ENCODE results near the gene NPBWR2.

Gene NPBWR2

GRCh38 chr20:64106435-64106961, 867 bp downstream of the NPBWR2 start:
- CTCF ChIA-PET = interaction anchor here (0.6 kb wide), 1 partner anchor 87 kb away, joined by 3 read pairs; no protein-coding TSS in a partner anchor
- Histone ChIP-seq H3K4me3 (ENCODE audit: low read depth, low read length) (no peak overlapping the region), H3K4me1 (ENCODE audit: control insufficient read depth, insufficient read depth, low read length) (no peaks in the 10 kb centered on the region), H3K9me3 (ENCODE audit: control insufficient read depth, insufficient read depth, low read depth, low read length) (no peaks in the 10 kb centered on the region), H3K27ac (ENCODE audit: extremely low read depth, low read depth, low read length) (no peak overlapping the region), H3K36me3 (ENCODE audit: control insufficient read depth in 2 of 2, insufficient read depth in 1 of 2, low read length in 2 of 2) (no peaks in the 10 kb centered on the region)
- TF ChIP-seq ZNF624 (tag by site-specific recombination; IDR thresholded peaks at IDR 0.05) (no peak), ZNF26 (tag by site-specific recombination; IDR thresholded peaks at IDR 0.05) (no peak), ZBTB10 (tag by site-specific recombination; IDR thresholded peaks at IDR 0.05) (no peak), RBAK (tag by site-specific recombination; IDR thresholded peaks at IDR 0.05) (no peak), CTCF (tag by site-specific recombination; IDR thresholded peaks at IDR 0.05) (no peak), ZNF585B (tag by site-specific recombination; IDR thresholded peaks at IDR 0.05) (no peak), ZSCAN23 (tag by site-specific recombination; IDR thresholded peaks at IDR 0.05) (no peak), WT1 (tag by site-specific recombination; IDR thresholded peaks at IDR 0.05) (no peak), KLF10 (tag by site-specific recombination; IDR thresholded peaks at IDR 0.05) (no peak), ZNF704 (tag by site-specific recombination; IDR thresholded peaks at IDR 0.05) (no peak), KLF17 (tag by site-specific recombination; IDR thresholded peaks at IDR 0.05) (no peak), ZBTB49 (tag by site-specific recombination; IDR thresholded peaks at IDR 0.05; ENCODE audit: low read depth) (no peak), ZNF223 (tag by site-specific recombination; IDR thresholded peaks at IDR 0.05) (no peak), ZNF169 (tag by site-specific recombination; IDR thresholded peaks at IDR 0.05) (no peak), ZSCAN30 (tag by site-specific recombination; IDR thresholded peaks at IDR 0.05) (no peak), ZBTB6 (tag by site-specific recombination; IDR thresholded peaks at IDR 0.05) (no peak), MYNN (tag by site-specific recombination; IDR thresholded peaks at IDR 0.05; ENCODE audit: borderline replicate concordance) (no peak), ZNF549 (tag by site-specific recombination; IDR thresholded peaks at IDR 0.05) (no peak), ZNF274 (IDR thresholded peaks at IDR 0.05; ENCODE audit: low read length) (no peak), ZNF274 (tag by site-specific recombination; IDR thresholded peaks at IDR 0.05; ENCODE audit: borderline replicate concordance) (no peak)
- POLR2A ChIA-PET = no interaction called here
